Adrenal gland (tissue), 12 donors: ENCODE measurements around the gene CCAR1. TPM values are rescaled to one million over a fixed set of nuclear protein-coding genes. Genes with fewer than 3 reads are reported as not detected.
"Not testable (repeated sequence)": the region's sequence is repeated elsewhere in the genome, so short reads cannot be mapped to it uniquely, and the experiment has no call there.

Experiments used
- DNase-seq, 7 donors: peaks; one replicate each; pipeline ENCODE4 v3.0.0-alpha.2; 2019 to 2020
- H3K27ac ChIP-seq, 5 donors: fragments of 200-600 bp; sonication (generic) in 4 of 5; 1 replicate in 3 of 5; 2 replicates in 2 of 5; pipeline versions ENCODE4 v1.5.1 to v1.8.0; 2016 to 2020; ENCODE audit warnings: mild to moderate bottlenecking in 1 of 5
- H3K27me3 ChIP-seq: fragments of 200-600 bp; 2 replicates; pipeline ENCODE4 v1.8.0; 2021
- H3K36me3 ChIP-seq, 2 donors: fragments of 200-600 bp; replicated peaks in 1 of 2; 1 replicate in 1 of 2; 2 replicates in 1 of 2; pipeline versions ENCODE4 v1.5.1 to v1.8.0; 2018 to 2022
- H3K4me1 ChIP-seq, 2 donors: fragments of 200-600 bp; replicated peaks in 1 of 2; 1 replicate in 1 of 2; 2 replicates in 1 of 2; pipeline versions ENCODE4 v1.5.1 to v1.8.0; 2018 to 2021
- H3K4me3 ChIP-seq, 4 donors: fragments of 200-600 bp; sonication (generic) in 3 of 4; one replicate each; pipeline ENCODE4 v1.5.1; 2016 to 2018
- H3K9me3 ChIP-seq, 3 donors: fragments of 200-600 bp; sonication (generic) in 1 of 3; replicated peaks in 1 of 3; 1 replicate in 2 of 3; 2 replicates in 1 of 3; pipeline versions ENCODE4 v1.5.1 to v1.8.0; 2016 to 2021
- CTCF ChIP-seq, 6 experiments: fragments of 450-650 bp in 4 of 6; fragments of 200-600 bp in 2 of 6; sonication (generic) in 1 of 6; IDR thresholded peaks; 1 replicate in 5 of 6; 2 replicates in 1 of 6; pipeline versions ENCODE4 v1.5.1 to v1.8.0; 2016 to 2021; ENCODE audit warnings: antibody characterized with exemption in 6 of 6, mild to moderate bottlenecking in 2 of 6, moderate library complexity in 1 of 6
- POLR2A ChIP-seq, 2 donors: fragments of 450-650 bp; IDR thresholded peaks; one replicate each; pipeline ENCODE4 v1.6.1; 2017; ENCODE audit warnings: antibody characterized with exemption in 2 of 2, mild to moderate bottlenecking in 2 of 2, moderate library complexity in 1 of 2
- WGBS, 4 donors: extraction: QIAGEN DNeasy Blood & Tissue Kit in 2 of 4; methylation state at CpG; one replicate each; pipeline versions ENCODE4 v1.1.5 to v1.1.7; 2013 to 2017; 5-methylcytosine and 5-hydroxymethylcytosine counted together
- intact Hi-C, 2 donors: fragments of 100-400 bp; cut with DNase I; formaldehyde crosslinking; loops; one replicate each; pipeline versions ENCODE4 v1.14.1 to v1.15.0; 2022 to 2023
- polyA plus RNA-seq, 3 donors: library from polyadenylated mRNA; stranded (reverse); fragments of 200-250 nt in 2 of 3; fragments of 350-450 nt in 1 of 3; fragmentation: Illumina TruSeq in 1 of 3; extraction: RNeasy Lipid Tissue Mini Kit (QIAGEN cat#74804) in 1 of 3; gene quantifications; one replicate each; pipeline ENCODE4 v1.2.3, GENCODE V29; 2013 to 2014
- total RNA-seq, 9 donors: library from RNA; depleted of rRNA in 4 of 9; stranded (reverse); fragments of >200 nt in 4 of 9; fragments of 120-200 nt in 1 of 9; fragmentation: NEBNext Ultra II Directional in 1 of 9; extraction: Animal tissue kit (Norgen Biotek cat#: 25700) in 1 of 9; gene quantifications; one replicate each; pipeline versions ENCODE4 v1.1.0 to v1.2.4, GENCODE V29; 2013 to 2023
- donor health status: healthy with polysubstance abuse.
- donor health status: Bipolar disorder and iron deficiency.
- donor health status: DM: yes; HTN: yes; CAD: no.
- donor health status: DM: no; HTN: no; CAD: no.
- donor health status: DM: no; HTN: no; CAD: no.
- donor health status: DM: yes; HTN: yes; CAD: no.

Gene CCAR1
- total and polyA plus RNA-seq, 12 donors: 26.0 to 102 (median 60.6) TPM

GRCh38 chr10:68759223-68759863, 38.3 kb downstream of the CCAR1 start:
- peak in 2 of 7 donors; percentile 21 to 30 for DNase-seq
- H3K36me3 ChIP-seq: peaks cover 0 to 81% of the 10 kb centered on the region in 2 donors
- intact Hi-C loops: no loop called here
- no peak for TF ChIP-seq CTCF (IDR thresholded peaks at IDR 0.05)
- TF ChIP-seq POLR2A (IDR thresholded peaks at IDR 0.05): no peak
- no peaks in the 10 kb centered on the region for H3K27me3 ChIP-seq
- H3K27ac ChIP-seq: no peak overlapping the region
- H3K4me3 ChIP-seq: no peak overlapping the region
- no peaks in the 10 kb centered on the region for H3K9me3 ChIP-seq
- no peaks in the 10 kb centered on the region for H3K4me1 ChIP-seq
- 67 to 82% (median 72%) methylated on average over 6 of the region's 6 CpGs for WGBS, 4 donors

GRCh38 chr10:68759967-68760366, 38.9 kb downstream of the CCAR1 start:
- no peak for DNase-seq
- TF ChIP-seq CTCF (IDR thresholded peaks at IDR 0.05) (no peak), POLR2A (IDR thresholded peaks at IDR 0.05) (no peak)
- Histone ChIP-seq H3K36me3 (peaks cover 0 to 81% of the 10 kb centered on the region in 2 donors), H3K4me1 (no peaks in the 10 kb centered on the region), H3K27ac (no peak overlapping the region), H3K4me3 (no peak overlapping the region), H3K27me3 (no peaks in the 10 kb centered on the region), H3K9me3 (no peaks in the 10 kb centered on the region)
- WGBS, 4 donors: 59 to 71% (median 66%) methylated on average over 5 of the region's 5 CpGs
- intact Hi-C loops: no loop called here

GRCh38 chr10:68767407-68767806, 46.4 kb downstream of the CCAR1 start:
- DNase-seq, H3K4me3 ChIP-seq, H3K27me3 ChIP-seq, H3K27ac ChIP-seq, H3K4me1 ChIP-seq, intact Hi-C loops, H3K9me3 ChIP-seq: not testable (repeated sequence)
- H3K36me3 ChIP-seq: peaks cover 0 to 82% of the 10 kb centered on the region in 2 donors
- WGBS, 4 donors: 74 to 80% (median 77%) methylated on average over 7 of the region's 7 CpGs

GRCh38 chr10:68781613-68782574, 60.9 kb downstream of the CCAR1 start:
- Histone ChIP-seq H3K36me3 (peaks cover 0 to 70% of the 10 kb centered on the region in 2 donors), H3K27me3 (no peaks in the 10 kb centered on the region), H3K4me1 (no peaks in the 10 kb centered on the region), H3K4me3 (no peak overlapping the region), H3K9me3 (no peaks in the 10 kb centered on the region), H3K27ac (no peak overlapping the region)
- 90 to 95% (median 93%) methylated on average over 6 of the region's 6 CpGs for WGBS, 4 donors
- no peak for DNase-seq
- intact Hi-C loops: no loop called here
- TF ChIP-seq CTCF (IDR thresholded peaks at IDR 0.05) (no peak), POLR2A (IDR thresholded peaks at IDR 0.05) (no peak)
